Measurements from ENCODE around the gene MLLT10. TPM values are rescaled to one million over a fixed set of nuclear protein-coding genes. Genes with fewer than 3 reads are reported as not detected.

MLLT10 gene
- total RNA-seq, 4 donors from 2014 or later, result 23.5 to 39.7 (median 30.2) TPM

GRCh38 chr10:21516242-21517131 lies 17.5 kb upstream of the MLLT10 start:
- Histone ChIP-seq H3K4me3 (peak overlapping the region; percentile 57 to 71 (median 69)), H3K27ac (replicated peaks in 1 of 4) (peak overlapping the region; percentile 79 to 88 (median 84)), H3K27me3 (no peaks in the 10 kb centered on the region), H3K36me3 (no peaks in the 10 kb centered on the region), H3K9me3 (no peaks in the 10 kb centered on the region), H3K4me1 (peaks cover 9 to 67% (median 63%) of the 10 kb centered on the region in 4 donors)
- 0% methylated on average over 19 of the region's 86 CpGs for WGBS
- TF ChIP-seq CTCF (IDR thresholded peaks at IDR 0.05) (no peak), POLR2AphosphoS5 (IDR thresholded peaks at IDR 0.05) (peak in 1 of 2 donors; percentile 15)
- no peak for DNase-seq (ENCODE audit: extremely low spot score)
- intact Hi-C loops (cut with DNase I), result no loop called here

GRCh38 chr10:21517134-21518031 lies 16.6 kb upstream of the MLLT10 start:
- Histone ChIP-seq H3K4me1 (peaks cover 9 to 72% (median 67%) of the 10 kb centered on the region in 4 donors), H3K9me3 (no peaks in the 10 kb centered on the region), H3K4me3 (peak overlapping the region; percentile 57 to 71 (median 69)), H3K27ac (replicated peaks in 1 of 4) (peak overlapping the region; percentile 79 to 88 (median 84)), H3K27me3 (no peaks in the 10 kb centered on the region), H3K36me3 (no peaks in the 10 kb centered on the region)
- 0% methylated on average over 23 of the region's 73 CpGs for WGBS
- TF ChIP-seq POLR2A (IDR thresholded peaks at IDR 0.05; ENCODE audit: low read depth), result no peak
- TF ChIP-seq POLR2AphosphoS5 (IDR thresholded peaks at IDR 0.05), result peak in 1 of 2 donors; percentile 43
- TF ChIP-seq CTCF (IDR thresholded peaks at IDR 0.05), result peak in 1 of 3 experiments; percentile 3
- DNase-seq (ENCODE audit: extremely low spot score), result no peak
- intact Hi-C loops (cut with DNase I), result no loop called here

- no peak for DNase-seq (ENCODE audit: extremely low spot score)
- intact Hi-C loops (cut with DNase I), result no loop called here
- WGBS, result 8% methylated on average over 13 of the region's 13 CpGs
- Histone ChIP-seq H3K36me3 (no peaks in the 10 kb centered on the region), H3K4me3 (peak overlapping the region; percentile 57 to 71 (median 69)), H3K4me1 (peaks cover 9 to 79% (median 66%) of the 10 kb centered on the region in 4 donors), H3K27ac (replicated peaks in 1 of 4) (peak overlapping the region; percentile 79 to 88 (median 84)), H3K9me3 (no peaks in the 10 kb centered on the region), H3K27me3 (no peaks in the 10 kb centered on the region)
- TF ChIP-seq POLR2A (IDR thresholded peaks at IDR 0.05; ENCODE audit: low read depth) (no peak), CTCF (IDR thresholded peaks at IDR 0.05) (no peak), POLR2AphosphoS5 (IDR thresholded peaks at IDR 0.05) (no peak), EP300 (IDR thresholded peaks at IDR 0.05) (no peak)
These were observed 15.8 kb upstream of the MLLT10 start for GRCh38 chr10:21518149-21518640.

GRCh38 chr10:21518641-21519396 lies 15.2 kb upstream of the MLLT10 start:
- 10% methylated on average over 16 of the region's 16 CpGs for WGBS

More at GRCh38 chr10:21518641-21519396, 15.2 kb upstream of the MLLT10 start:
- Histone ChIP-seq H3K9me3 (no peaks in the 10 kb centered on the region), H3K36me3 (no peaks in the 10 kb centered on the region), H3K27me3 (no peaks in the 10 kb centered on the region), H3K27ac (replicated peaks in 1 of 4) (peak overlapping the region; percentile 79 to 88 (median 84)), H3K4me1 (peaks cover 9 to 80% (median 70%) of the 10 kb centered on the region in 4 donors), H3K4me3 (peak overlapping the region; percentile 57 to 71 (median 69))
- no peak for DNase-seq (ENCODE audit: extremely low spot score)
- TF ChIP-seq POLR2AphosphoS5 (IDR thresholded peaks at IDR 0.05) (no peak), POLR2A (IDR thresholded peaks at IDR 0.05; ENCODE audit: low read depth) (no peak), CTCF (IDR thresholded peaks at IDR 0.05) (no peak), EP300 (IDR thresholded peaks at IDR 0.05) (no peak)
- intact Hi-C loops (cut with DNase I), result no loop called here

Data from esophagus muscularis mucosa (tissue), 4 donors.